ENCODE results near the gene HAL.

- TF ChIP-seq CTCF (IDR thresholded peaks at IDR 0.05; ENCODE audit: low read depth, low read length, missing input control) (no peak), REST (IDR thresholded peaks at IDR 0.05) (no peak), GABPA (IDR thresholded peaks at IDR 0.05 in 1 of 2, conservative IDR thresholded peaks at IDR 0.05 in 1 of 2) (no peak), ZBTB33 (IDR thresholded peaks at IDR 0.05) (no peak), RAD21 (IDR thresholded peaks at IDR 0.05) (no peak), SP1 (IDR thresholded peaks at IDR 0.05) (no peak), NR2F2 (IDR thresholded peaks at IDR 0.05) (peak; percentile 30), TAF1 (conservative IDR thresholded peaks at IDR 0.05) (no peak)
Observed at GRCh38 chr12:95989504-95990123, 6.5 kb downstream of the HAL start.
